HCT116 (cell line): ENCODE results near the gene PICALM. TPM values are rescaled to one million over a fixed set of nuclear protein-coding genes. Genes with fewer than 3 reads are reported as not detected.

ENCODE experiments used
- ATAC-seq: fragments of 200-7000 bp; cut with Tn5 transposase; 2 replicates; pipeline ENCODE4 v1.9.1; 2020; ENCODE audit warnings: mild to moderate bottlenecking, moderate library complexity
- BruUV-seq: library from RNA; stranded (reverse); fragments of 400-500 nt; replicated peaks from 2 replicates; lab custom pipeline; 2021; lab: Mats Ljungman, UMichigan
- CTCF ChIA-PET: fragments of 300-600 bp; sonication (Branson Sonifier 250); formaldehyde crosslinking; loops from one replicate; lab custom pipeline; 2021; ENCODE audit warnings: antibody characterized with exemption; lab: Charles Lee
- POLR2A ChIA-PET: fragments of 300-600, 350-600 bp; sonication (Branson Sonifier 250); formaldehyde crosslinking; loops from one replicate; lab custom pipeline; 2021; ENCODE audit warnings: antibody characterized with exemption; lab: Charles Lee
- RAD21 ChIA-PET, 2 experiments: fragments of 300-600 bp; sonication (Branson Sonifier 250); formaldehyde crosslinking; loops; one replicate each; lab custom pipeline; 2023; ENCODE audit warnings: low total read pairs in 2 of 2; ENCODE audit not compliant: uncharacterized antibody in 2 of 2, unreplicated experiment in 2 of 2, low non-redundant PET in 1 of 2; lab: Charles Lee
- DNase-seq: peaks from one replicate; pipeline ENCODE4 v3.0.0-alpha.2; 2010; ENCODE audit warnings: low read depth, low spot score
- H2AFZ ChIP-seq: fragments of 200-600 bp; shearing (Covaris generic), sonication (generic); 2 replicates; pipeline ENCODE4 v1.6.1; 2017; ENCODE audit warnings: low read depth, mixed run types, mixed read lengths, antibody characterized with exemption, low read length; ENCODE audit not compliant: poor library complexity, severe bottlenecking
- H3K27ac ChIP-seq: 2 replicates; pipeline ENCODE4 v1.5.1; 2012; ENCODE audit warnings: low read depth, low read length
- H3K27me3 ChIP-seq: fragments of 200-600 bp; sonication (generic); 2 replicates; pipeline ENCODE4 v1.6.1; 2016; ENCODE audit warnings: mixed run types, low read length, mixed read lengths; ENCODE audit not compliant: insufficient read depth
- H3K36me3 ChIP-seq, 2 experiments: fragments of 200-500 bp in 1 of 2; fragments of 200-600 bp in 1 of 2; sonication (Bioruptor generic) in 1 of 2; sonication (generic) in 1 of 2; 2 replicates each; pipeline versions ENCODE4 v1.5.1 to v1.6.1; 2014 to 2016; ENCODE audit warnings: low read length in 2 of 2, inconsistent platforms in 1 of 2, mixed read lengths in 1 of 2, mixed run types in 1 of 2; ENCODE audit not compliant: insufficient read depth in 2 of 2, control insufficient read depth in 1 of 2
- H3K4me1 ChIP-seq, 2 experiments: fragments of 200-600 bp in 1 of 2; sonication (generic) in 1 of 2; 2 replicates each; pipeline versions ENCODE4 v1.5.1 to v1.6.1; 2012 to 2017; ENCODE audit warnings: low read length in 2 of 2, inconsistent platforms in 1 of 2, mild to moderate bottlenecking in 1 of 2, mixed read lengths in 1 of 2, mixed run types in 1 of 2, moderate library complexity in 1 of 2; ENCODE audit not compliant: insufficient read depth in 2 of 2, control insufficient read depth in 1 of 2
- H3K4me2 ChIP-seq: fragments of 200-600 bp; sonication (generic); 2 replicates; pipeline ENCODE4 v1.6.1; 2017; ENCODE audit warnings: mixed run types, low read length, mixed read lengths
- H3K4me3 ChIP-seq, 2 experiments: fragments of 200-600 bp in 1 of 2; sonication (generic) in 1 of 2; replicated peaks in 1 of 2; 2 replicates each; pipeline ENCODE4 v1.5.1; 2011 to 2016; ENCODE audit warnings: low read length in 2 of 2, control low read depth in 1 of 2, low read depth in 1 of 2, mild to moderate bottlenecking in 1 of 2, mixed read lengths in 1 of 2, mixed run types in 1 of 2
- H3K79me2 ChIP-seq: fragments of 200-600 bp; sonication (generic); 2 replicates; pipeline ENCODE4 v1.6.1; 2017; ENCODE audit warnings: mild to moderate bottlenecking, mixed run types, low read length, moderate library complexity, mixed read lengths; ENCODE audit not compliant: insufficient read depth
- H3K9ac ChIP-seq: fragments of 200-600 bp; sonication (generic); 2 replicates; pipeline ENCODE4 v1.6.1; 2016; ENCODE audit warnings: low read length, mixed read lengths
- H3K9me2 ChIP-seq: fragments of 200-600 bp; sonication (generic), shearing (Covaris generic); 2 replicates; pipeline ENCODE4 v1.6.1; 2017; ENCODE audit warnings: mixed run types, mild to moderate bottlenecking, moderate library complexity; ENCODE audit not compliant: insufficient read depth
- H3K9me3 ChIP-seq, 2 experiments: fragments of 200-500 bp in 1 of 2; fragments of 200-600 bp in 1 of 2; sonication (Bioruptor generic) in 1 of 2; sonication (generic) in 1 of 2; 2 replicates each; pipeline ENCODE4 v1.6.1; 2014 to 2017; ENCODE audit warnings: low read length in 2 of 2, mixed read lengths in 2 of 2, inconsistent platforms in 1 of 2, low read depth in 1 of 2, mild to moderate bottlenecking in 1 of 2, mixed run types in 1 of 2, moderate library complexity in 1 of 2; ENCODE audit not compliant: control insufficient read depth in 1 of 2, insufficient read depth in 1 of 2
- H4K20me1 ChIP-seq: fragments of 200-600 bp; sonication (generic), shearing (Covaris generic); 2 replicates; pipeline ENCODE4 v1.6.1; 2017; ENCODE audit warnings: mixed run types, mild to moderate bottlenecking, moderate library complexity; ENCODE audit not compliant: insufficient read depth
- ATF3 ChIP-seq: IDR thresholded peaks from 2 replicates; pipeline ENCODE4 v1.6.1; 2012
- CBX3 ChIP-seq: IDR thresholded peaks from 2 replicates; pipeline ENCODE4 v1.6.1; 2012; ENCODE audit warnings: low read depth
- CEBPB ChIP-seq: IDR thresholded peaks from 2 replicates; pipeline ENCODE4 v1.6.1; 2012; ENCODE audit warnings: low read depth
- CTCF ChIP-seq, 3 experiments: fragments of 200-600 bp in 1 of 3; sonication (generic) in 1 of 3; IDR thresholded peaks in 2 of 3; conservative IDR thresholded peaks in 1 of 3; 2 replicates each; pipeline ENCODE4 v1.5.1; 2012 to 2017; ENCODE audit warnings: low read depth in 2 of 3, low read length in 2 of 3, antibody characterized with exemption in 1 of 3, borderline replicate concordance in 1 of 3, control low read depth in 1 of 3, mild to moderate bottlenecking in 1 of 3, mixed read lengths in 1 of 3, mixed run types in 1 of 3, moderate library complexity in 1 of 3; ENCODE audit not compliant: insufficient read depth in 1 of 3
- EGR1 ChIP-seq: IDR thresholded peaks from 2 replicates; pipeline ENCODE4 v1.6.1; 2012; ENCODE audit warnings: low read depth
- EZH2 ChIP-seq: fragments of 200-600 bp; sonication (generic); IDR thresholded peaks from 2 replicates; pipeline ENCODE4 v1.6.1; 2017; ENCODE audit warnings: antibody characterized with exemption, mixed run types
- FOSL1 ChIP-seq: IDR thresholded peaks from 2 replicates; pipeline ENCODE4 v1.6.1; 2012; ENCODE audit warnings: low read depth
- MAX ChIP-seq: IDR thresholded peaks from 2 replicates; pipeline ENCODE4 v1.6.1; 2012
- POLR2AphosphoS5 ChIP-seq: IDR thresholded peaks from 2 replicates; pipeline ENCODE4 v1.6.1; 2011; ENCODE audit warnings: mild to moderate bottlenecking, low read depth, low read length, moderate library complexity
- SIN3A ChIP-seq: IDR thresholded peaks from 2 replicates; pipeline ENCODE4 v1.6.1; 2012; ENCODE audit warnings: low read depth
- SRF ChIP-seq: IDR thresholded peaks from 2 replicates; pipeline ENCODE4 v1.6.1; 2012; ENCODE audit warnings: low read depth
- YY1 ChIP-seq: IDR thresholded peaks from 2 replicates; pipeline ENCODE4 v1.6.1; 2011; ENCODE audit warnings: low read length, low read depth, moderate library complexity, mild to moderate bottlenecking; ENCODE audit not compliant: insufficient replicate concordance; ENCODE audit errors: extremely low read depth
- ZFX ChIP-seq: fragments of 450-650 bp; IDR thresholded peaks from 2 replicates; pipeline ENCODE4 v1.6.1; 2017
- ZNF274 ChIP-seq: fragments of 200-500 bp; sonication (Bioruptor generic); IDR thresholded peaks from 2 replicates; pipeline ENCODE4 v1.6.1; 2014; ENCODE audit warnings: mild to moderate bottlenecking, low read depth, low read length, inconsistent platforms
- intact Hi-C: fragments of 100-400 bp; cut with micrococcal nuclease; formaldehyde crosslinking; loops from 2 replicates; pipeline ENCODE4 v1.10.0; 2022
- total RNA-seq: library from RNA; stranded (reverse); gene quantifications from one replicate; pipeline ENCODE4 v1.2.1, GENCODE V29; 2021; ENCODE audit not compliant: unreplicated experiment

PICALM gene
- total RNA-seq, 1 experiment from 2014 or later, result 90.6 TPM

- Histone ChIP-seq H4K20me1 (no peaks in the 10 kb centered on the region), H2AFZ (no peak overlapping the region)
- RAD21 ChIA-PET, result no interaction called here
Measured at GRCh38 chr11:86116386-86116726, 47.5 kb upstream of the PICALM start.

More at GRCh38 chr11:86116386-86116726, 47.5 kb upstream of the PICALM start:
- Histone ChIP-seq H3K79me2 (no peaks in the 10 kb centered on the region), H3K9me2 (no peaks in the 10 kb centered on the region), H3K4me1 (peaks cover 0 to 6% of the 10 kb centered on the region in 2 experiments; a peak in 1 of 4 replicates), H3K9me3 (no peaks in the 10 kb centered on the region), H3K27ac (no peak overlapping the region), H3K4me3 (no peak overlapping the region), H3K27me3 (no peaks in the 10 kb centered on the region), H3K9ac (no peak overlapping the region)
- ChIA-PET POLR2A (no interaction called here), CTCF (no interaction called here)
- DNase-seq, result no peak
- intact Hi-C loops, result no loop called here
- BruUV-seq, result no TSS peak
- TF ChIP-seq ATF3 (no peak), MAX (no peak), CEBPB (no peak), SRF (no peak), EGR1 (no peak), ZNF274 (no peak), YY1 (no peak), EZH2 (no peak), FOSL1 (no peak), CBX3 (no peak), SIN3A (no peak), ZFX (no peak), CTCF (IDR thresholded peaks at IDR 0.05 in 2 of 3, conservative IDR thresholded peaks at IDR 0.05 in 1 of 3; ENCODE audit: borderline replicate concordance in 1 of 3, insufficient read depth in 1 of 3, low read depth in 2 of 3, low read length in 2 of 3) (no peak), POLR2AphosphoS5 (no peak)
- TF ChIP-seq, all 23 proteins: peak for 0
- no peak for ATAC-seq
- Histone ChIP-seq H3K36me3 (no peaks in the 10 kb centered on the region), H3K4me2 (no peak overlapping the region)
